Fibroblast of mammary gland (primary cell): ENCODE measurements around the gene IL1B.

Experiments
- DNase-seq: peaks from one replicate; pipeline ENCODE4 v3.0.0-alpha.2; 2010; ENCODE audit warnings: low read depth
- H3K4me3 ChIP-seq: 2 replicates; pipeline ENCODE4 v1.5.1; 2011; ENCODE audit warnings: low read depth, mild to moderate bottlenecking, low read length, moderate library complexity; ENCODE audit not compliant: control insufficient read depth
- TF ChIP-seq, protein P1 (sequence below): conservative IDR thresholded peaks from 2 replicates; pipeline ENCODE4 v1.5.1; 2011; ENCODE audit warnings: low read depth, low read length, inconsistent platforms; ENCODE audit not compliant: control insufficient read depth, insufficient read depth

IL1B gene

DNA sequence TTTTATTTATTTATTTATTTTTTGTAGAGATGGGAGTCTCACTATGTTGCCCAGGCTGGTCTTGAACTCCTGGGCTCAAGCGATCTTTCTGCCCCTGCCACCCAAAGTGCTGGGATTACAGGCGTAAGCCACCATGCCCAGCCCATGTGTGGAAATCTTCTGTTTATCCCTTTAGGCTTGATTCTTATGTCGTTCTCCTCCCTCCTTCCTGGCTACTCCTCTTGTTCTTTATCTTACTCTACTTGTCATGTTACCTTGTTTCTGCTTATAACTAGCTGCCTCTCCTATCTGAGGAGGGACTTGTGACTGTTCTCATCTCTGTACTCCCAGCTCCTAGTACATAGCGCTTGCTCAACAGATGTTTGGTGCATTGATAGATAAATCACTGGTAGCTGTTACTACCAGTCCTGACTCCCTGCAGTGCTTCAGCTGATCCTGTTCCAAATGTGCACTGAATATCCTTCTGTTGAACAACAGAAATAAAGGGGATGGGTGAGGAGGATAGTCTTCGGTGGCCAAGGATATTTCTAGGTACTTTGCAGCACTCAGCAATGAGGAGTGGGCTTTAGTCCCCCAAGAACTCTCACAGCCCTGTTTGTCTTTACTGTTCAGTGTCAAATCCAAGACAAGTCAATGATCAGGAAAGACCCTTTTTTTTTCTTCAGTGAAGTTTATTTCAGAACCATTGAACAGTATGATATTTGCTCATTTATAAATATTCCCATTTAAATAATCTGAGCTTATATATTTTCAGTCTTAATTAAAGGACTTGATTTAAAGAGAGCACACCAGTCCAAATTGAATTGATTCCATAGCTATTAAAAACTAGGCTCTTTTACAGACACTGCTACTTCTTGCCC is 7.2 kb downstream of the IL1B start:
- DNase-seq: peak; percentile 25
- no peak overlapping the region for H3K4me3 ChIP-seq
- TF ChIP-seq, protein P1, sequence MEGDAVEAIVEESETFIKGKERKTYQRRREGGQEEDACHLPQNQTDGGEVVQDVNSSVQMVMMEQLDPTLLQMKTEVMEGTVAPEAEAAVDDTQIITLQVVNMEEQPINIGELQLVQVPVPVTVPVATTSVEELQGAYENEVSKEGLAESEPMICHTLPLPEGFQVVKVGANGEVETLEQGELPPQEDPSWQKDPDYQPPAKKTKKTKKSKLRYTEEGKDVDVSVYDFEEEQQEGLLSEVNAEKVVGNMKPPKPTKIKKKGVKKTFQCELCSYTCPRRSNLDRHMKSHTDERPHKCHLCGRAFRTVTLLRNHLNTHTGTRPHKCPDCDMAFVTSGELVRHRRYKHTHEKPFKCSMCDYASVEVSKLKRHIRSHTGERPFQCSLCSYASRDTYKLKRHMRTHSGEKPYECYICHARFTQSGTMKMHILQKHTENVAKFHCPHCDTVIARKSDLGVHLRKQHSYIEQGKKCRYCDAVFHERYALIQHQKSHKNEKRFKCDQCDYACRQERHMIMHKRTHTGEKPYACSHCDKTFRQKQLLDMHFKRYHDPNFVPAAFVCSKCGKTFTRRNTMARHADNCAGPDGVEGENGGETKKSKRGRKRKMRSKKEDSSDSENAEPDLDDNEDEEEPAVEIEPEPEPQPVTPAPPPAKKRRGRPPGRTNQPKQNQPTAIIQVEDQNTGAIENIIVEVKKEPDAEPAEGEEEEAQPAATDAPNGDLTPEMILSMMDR: no peak

DNA sequence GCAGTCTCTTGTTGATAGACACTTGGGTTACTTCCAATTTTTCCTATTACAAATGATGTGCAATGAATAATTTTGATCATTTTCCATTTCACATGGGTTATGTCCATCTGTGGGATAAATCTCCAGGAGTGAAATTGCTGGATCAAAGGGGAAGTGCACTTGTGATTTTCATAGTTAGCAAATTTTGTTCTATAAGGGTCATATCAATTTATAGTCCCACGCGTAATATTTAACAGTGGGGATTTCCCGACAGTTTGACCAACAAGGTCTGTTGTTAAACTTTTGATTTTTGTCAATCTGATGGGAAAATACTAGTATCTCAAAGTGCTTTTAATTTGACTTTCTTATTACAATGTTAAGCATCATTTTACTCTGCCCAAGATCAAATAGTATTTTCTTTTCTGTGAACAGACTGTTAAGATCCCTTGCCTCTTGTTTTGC is 8.3 kb downstream of the IL1B start:
- H3K4me3 ChIP-seq: no peak overlapping the region
- no peak for DNase-seq
- TF ChIP-seq, protein P1: no peak

DNA sequence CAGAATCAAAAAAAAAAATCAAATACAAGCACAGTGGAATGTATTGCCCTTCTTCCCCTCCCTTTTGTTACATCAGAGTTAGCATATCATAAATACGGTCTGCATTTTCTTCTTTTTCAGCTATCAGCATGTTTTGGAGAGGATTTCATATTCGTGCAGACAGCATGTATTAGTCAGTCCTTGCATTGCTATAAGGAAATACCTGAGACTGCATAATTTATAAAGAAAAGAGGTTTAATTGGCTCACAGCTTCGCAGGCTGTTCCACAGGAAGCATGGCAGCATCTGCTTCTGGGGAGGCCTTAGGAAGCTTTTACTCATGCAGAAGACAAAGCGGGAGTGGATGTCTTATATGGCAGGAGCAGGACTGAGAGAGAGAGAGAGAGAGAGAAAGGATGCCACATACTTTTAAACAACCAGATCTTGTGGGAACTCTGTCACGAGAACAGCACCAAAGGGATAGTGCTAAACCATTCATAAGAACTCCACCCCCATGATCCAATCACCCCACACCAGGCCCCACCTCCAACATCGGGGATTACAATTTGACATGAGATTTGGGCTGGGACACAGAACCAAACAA is 8.9 kb downstream of the IL1B start:
- H3K4me3 ChIP-seq: no peak overlapping the region
- no peak for DNase-seq
- TF ChIP-seq, protein P1: no peak

DNA sequence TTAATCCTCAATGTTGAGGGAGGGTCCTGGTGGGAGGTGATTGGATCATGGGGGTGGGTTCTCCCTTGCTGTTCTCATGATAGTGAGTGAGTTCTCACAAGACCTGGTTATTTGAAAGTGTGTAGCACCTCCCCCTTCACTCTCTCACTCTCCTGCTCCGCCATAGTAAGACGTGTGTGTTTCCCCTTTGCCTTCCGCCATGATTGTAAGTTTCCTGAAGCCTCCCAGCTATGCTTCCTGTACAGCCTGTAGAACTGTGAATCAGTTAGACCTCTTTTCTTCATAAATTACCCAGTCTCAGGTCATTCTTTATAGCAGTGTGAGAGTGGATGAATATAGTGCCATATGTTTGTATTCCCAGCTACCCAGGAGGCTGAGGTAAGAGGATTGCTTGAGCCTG is 9.6 kb downstream of the IL1B start:
- TF ChIP-seq, protein P1: no peak
- H3K4me3 ChIP-seq: no peak overlapping the region
- no peak for DNase-seq

DNA sequence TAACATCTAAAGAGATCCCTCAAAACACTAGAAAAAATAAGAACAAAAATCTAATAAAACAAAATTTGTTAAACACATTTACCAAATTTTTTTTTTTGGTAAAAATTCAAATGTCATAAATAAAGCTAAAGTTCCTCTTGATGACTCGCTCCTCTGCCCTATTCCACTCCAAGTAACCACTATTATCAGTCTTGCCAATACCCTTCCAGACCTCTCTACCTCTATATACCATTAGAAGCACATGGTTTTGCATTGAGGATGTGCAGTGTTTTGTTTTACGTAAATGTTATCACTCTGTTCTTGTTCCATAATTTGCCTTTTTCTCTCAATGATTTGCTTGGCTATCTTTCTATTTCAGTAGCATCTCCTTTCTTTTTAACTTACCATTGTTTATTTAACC is 10.9 kb downstream of the IL1B start:
- TF ChIP-seq, protein P1: no peak
- H3K4me3 ChIP-seq: no peak overlapping the region
- DNase-seq: no peak

DNA sequence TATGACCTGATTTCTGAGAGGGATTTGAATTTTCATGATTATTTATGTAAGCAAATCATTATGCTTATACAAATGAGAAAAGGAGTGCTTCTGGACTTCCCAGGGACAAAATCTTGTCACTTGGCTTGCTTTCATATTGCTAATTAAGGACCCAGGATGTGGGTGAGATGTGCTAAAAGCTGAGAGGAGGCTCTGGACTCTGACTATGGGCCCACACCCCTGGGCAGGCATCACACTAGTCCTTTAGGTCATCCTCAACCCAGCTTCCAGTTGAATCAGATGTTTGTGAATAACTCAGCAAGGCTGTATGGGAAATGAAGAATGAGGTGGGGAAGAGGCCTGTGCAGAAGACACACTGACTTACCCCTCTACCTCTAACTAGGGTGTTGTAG is 11.9 kb downstream of the IL1B start:
- no peak overlapping the region for H3K4me3 ChIP-seq
- no peak for DNase-seq
- TF ChIP-seq, protein P1: no peak

DNA sequence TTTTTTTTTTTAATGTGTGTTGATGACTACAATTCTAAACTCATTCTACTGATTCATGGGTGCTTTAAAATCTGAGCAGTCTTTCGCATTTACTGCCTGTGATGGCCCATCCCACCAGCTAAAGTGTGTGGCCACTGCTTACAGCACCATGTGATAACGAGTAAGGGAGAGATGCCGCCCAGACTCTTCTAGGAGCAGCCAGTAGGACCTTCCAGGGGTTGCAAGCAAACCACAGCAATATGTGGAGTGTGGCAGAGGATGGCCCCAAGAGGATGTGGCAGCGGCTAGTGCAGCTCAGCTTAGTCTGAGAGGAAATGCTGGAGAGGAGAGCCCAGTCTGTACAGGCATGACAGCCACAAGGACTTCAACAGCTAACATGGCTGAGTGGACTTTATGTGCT is 14.9 kb downstream of the IL1B start:
- no peak overlapping the region for H3K4me3 ChIP-seq
- no peak for DNase-seq
- TF ChIP-seq, protein P1: no peak
